ENCODE results near the gene CHRNA1.

DNA sequence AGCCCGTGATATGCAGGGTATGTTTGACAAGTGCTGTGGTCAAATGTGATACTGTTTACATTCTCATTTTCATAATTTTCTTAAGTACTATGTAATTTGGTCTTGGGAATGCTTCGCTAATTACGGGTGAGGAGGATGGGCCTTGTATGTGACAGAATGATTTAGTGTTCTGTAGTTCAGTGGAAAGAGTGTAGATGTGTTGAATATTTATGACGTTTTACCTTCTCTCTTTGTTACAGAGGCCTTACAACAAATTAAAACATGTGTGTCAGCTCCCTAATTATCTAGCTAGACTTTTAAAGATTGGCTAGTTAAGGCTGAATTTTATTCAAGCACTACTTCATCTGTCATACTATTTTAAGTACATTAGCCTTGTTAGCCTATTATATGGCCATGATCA lies 10.6 kb upstream of the CHRNA1 start:
- TF ChIP-seq, protein P1, sequence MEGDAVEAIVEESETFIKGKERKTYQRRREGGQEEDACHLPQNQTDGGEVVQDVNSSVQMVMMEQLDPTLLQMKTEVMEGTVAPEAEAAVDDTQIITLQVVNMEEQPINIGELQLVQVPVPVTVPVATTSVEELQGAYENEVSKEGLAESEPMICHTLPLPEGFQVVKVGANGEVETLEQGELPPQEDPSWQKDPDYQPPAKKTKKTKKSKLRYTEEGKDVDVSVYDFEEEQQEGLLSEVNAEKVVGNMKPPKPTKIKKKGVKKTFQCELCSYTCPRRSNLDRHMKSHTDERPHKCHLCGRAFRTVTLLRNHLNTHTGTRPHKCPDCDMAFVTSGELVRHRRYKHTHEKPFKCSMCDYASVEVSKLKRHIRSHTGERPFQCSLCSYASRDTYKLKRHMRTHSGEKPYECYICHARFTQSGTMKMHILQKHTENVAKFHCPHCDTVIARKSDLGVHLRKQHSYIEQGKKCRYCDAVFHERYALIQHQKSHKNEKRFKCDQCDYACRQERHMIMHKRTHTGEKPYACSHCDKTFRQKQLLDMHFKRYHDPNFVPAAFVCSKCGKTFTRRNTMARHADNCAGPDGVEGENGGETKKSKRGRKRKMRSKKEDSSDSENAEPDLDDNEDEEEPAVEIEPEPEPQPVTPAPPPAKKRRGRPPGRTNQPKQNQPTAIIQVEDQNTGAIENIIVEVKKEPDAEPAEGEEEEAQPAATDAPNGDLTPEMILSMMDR (IDR thresholded peaks at IDR 0.05; ENCODE audit: low read depth, low read length, poor library complexity, severe bottlenecking), result no peak
- TF ChIP-seq EZH2phosphoT487 (IDR thresholded peaks at IDR 0.05; ENCODE audit: borderline replicate concordance, low read length), result no peak

Measured in DOHH2 (cell line).